Keratinocyte (primary cell): ENCODE results near the gene MTUS2. TPM values are rescaled to one million over a fixed set of nuclear protein-coding genes. Genes with fewer than 3 reads are reported as not detected.

ENCODE experiments used
- DNase-seq: peaks from one replicate; pipeline ENCODE4 v3.0.0-alpha.2; 2011; ENCODE audit warnings: low read depth, missing footprints, low spot score
- FAIRE-seq: peaks from 2 replicates; lab custom pipeline; 2011; peaks lifted over from hg19 to GRCh38; lab: Jason Lieb, UNC
- H2AFZ ChIP-seq: 2 replicates; pipeline ENCODE4 v1.6.0; 2012; ENCODE audit warnings: low read length, control low read depth, inconsistent platforms; ENCODE audit not compliant: control insufficient read depth
- H3K27ac ChIP-seq: 2 replicates; pipeline ENCODE4 v1.5.1; 2011; ENCODE audit warnings: low read length; ENCODE audit not compliant: control insufficient read depth, insufficient read depth
- H3K27me3 ChIP-seq: 3 replicates; pipeline ENCODE4 v1.6.0; 2011; ENCODE audit warnings: low read length; ENCODE audit not compliant: control insufficient read depth, insufficient read depth; ENCODE audit errors: extremely low read depth
- H3K36me3 ChIP-seq, 2 experiments: 2 replicates in 1 of 2; 3 replicates in 1 of 2; pipeline ENCODE4 v1.5.1; 2011; ENCODE audit warnings: low read length in 2 of 2, mild to moderate bottlenecking in 1 of 2; ENCODE audit not compliant: control insufficient read depth in 2 of 2, insufficient read depth in 2 of 2; ENCODE audit errors: extremely low read depth in 1 of 2
- H3K4me1 ChIP-seq: 3 replicates; pipeline ENCODE4 v1.5.1; 2011; ENCODE audit warnings: low read length; ENCODE audit not compliant: control insufficient read depth, insufficient read depth; ENCODE audit errors: extremely low read depth
- H3K4me2 ChIP-seq: 3 replicates; pipeline ENCODE4 v1.6.0; 2011; ENCODE audit warnings: low read depth, low read length; ENCODE audit not compliant: control insufficient read depth, insufficient read depth; ENCODE audit errors: extremely low read depth
- H3K4me3 ChIP-seq, 3 experiments: fragments of 200-600 bp in 1 of 3; sonication (generic) in 1 of 3; 2 replicates in 2 of 3; 3 replicates in 1 of 3; pipeline ENCODE4 v1.5.1; 2011 to 2016; ENCODE audit warnings: low read length in 3 of 3, mild to moderate bottlenecking in 3 of 3, control low read depth in 2 of 3, inconsistent platforms in 1 of 3, low read depth in 1 of 3, mixed read lengths in 1 of 3, mixed run types in 1 of 3, moderate library complexity in 1 of 3; ENCODE audit not compliant: control insufficient read depth in 2 of 3, insufficient read depth in 2 of 3; ENCODE audit errors: extremely low read depth in 1 of 3
- H3K79me2 ChIP-seq: 2 replicates; pipeline ENCODE4 v1.6.0; 2012; ENCODE audit warnings: low read length; ENCODE audit not compliant: control insufficient read depth, insufficient read depth
- H3K9ac ChIP-seq: 3 replicates; pipeline ENCODE4 v1.6.0; 2011; ENCODE audit warnings: low read length; ENCODE audit not compliant: control insufficient read depth, insufficient read depth; ENCODE audit errors: extremely low read depth
- H3K9me1 ChIP-seq: 3 replicates; pipeline ENCODE4 v1.6.0; 2011; ENCODE audit warnings: low read length; ENCODE audit not compliant: control insufficient read depth, insufficient read depth; ENCODE audit errors: extremely low read depth
- H3K9me3 ChIP-seq: 2 replicates; pipeline ENCODE4 v1.5.1; 2012; ENCODE audit warnings: low read depth, low read length; ENCODE audit not compliant: control insufficient read depth
- H4K20me1 ChIP-seq: 3 replicates; pipeline ENCODE4 v1.6.0; 2011; ENCODE audit warnings: low read length; ENCODE audit not compliant: control insufficient read depth, insufficient read depth; ENCODE audit errors: extremely low read depth
- CTCF ChIP-seq, 3 experiments: IDR thresholded peaks in 1 of 3; conservative IDR thresholded peaks in 1 of 3; optimal IDR thresholded peaks in 1 of 3; 2 replicates in 2 of 3; 3 replicates in 1 of 3; pipeline versions ENCODE3 to v1.5.1; 2011; ENCODE audit warnings: low read length in 3 of 3, mild to moderate bottlenecking in 3 of 3, moderate library complexity in 2 of 3, control low read depth in 1 of 3, inconsistent platforms in 1 of 3; ENCODE audit not compliant: insufficient read depth in 2 of 3; ENCODE audit errors: extremely low read depth in 1 of 3
- EZH2 ChIP-seq: IDR thresholded peaks from one replicate; pipeline ENCODE4 v1.6.1; 2012; ENCODE audit warnings: inconsistent platforms, mild to moderate bottlenecking, low read length, moderate library complexity
- dilution Hi-C: fragments of 300-500 bp; cut with MboI; formaldehyde crosslinking; loops from one replicate; pipeline ENCODE4 v1.7.0; 2020; ENCODE audit warnings: low sequenced_read_pairs; ENCODE audit not compliant: extremely low pct_ligation_motif_present
- polyA plus RNA-seq, 5 experiments: library from polyadenylated mRNA; depleted of rRNA in 3 of 5; stranded (reverse) in 3 of 5; stranded (forward) in 1 of 5; unstranded in 1 of 5; fragments of >200 nt; gene quantifications; 1 replicate in 1 of 5; 2 replicates in 3 of 5; 3 replicates in 1 of 5; pipeline versions ENCODE4 v1.2.1 to v1.2.3, GENCODE V29; 2011 to 2012; ENCODE audit warnings: missing spikeins in 2 of 5, low read depth in 1 of 5, low replicate concordance in 1 of 5
- small RNA-seq, 3 experiments: library from RNA; depleted of rRNA; stranded (forward); fragments of <200 nt; gene quantifications; one replicate each; pipeline ENCODE3, GENCODE V24; 2012; ENCODE audit warnings: low read depth in 3 of 3, low replicate concordance in 1 of 3; ENCODE audit not compliant: insufficient read length in 3 of 3

The MTUS2 gene
- polyA plus RNA-seq, 1 donor (not counting 4 experiments of a cell fraction or from before 2014, with no cell fraction given) = 0.17 TPM

GRCh38 chr13:29551214-29551613 is 731.1 kb downstream of the MTUS2 start:
- Histone ChIP-seq H3K36me3 (peaks cover 44 to 70% of the 10 kb centered on the region in 2 experiments), H3K4me3 (no peak overlapping the region), H3K9me3 (no peaks in the 10 kb centered on the region), H2AFZ (no peak overlapping the region), H3K9ac (no peak overlapping the region), H3K9me1 (peaks cover 5% of the 10 kb centered on the region), H3K4me2 (no peak overlapping the region), H3K27me3 (no peaks in the 10 kb centered on the region), H3K27ac (no peak overlapping the region), H4K20me1 (peaks cover 26% of the 10 kb centered on the region), H3K79me2 (peaks cover 97% of the 10 kb centered on the region), H3K4me1 (no peaks in the 10 kb centered on the region)
- TF ChIP-seq EZH2 (no peak), CTCF (optimal IDR thresholded peaks at IDR 0.05 in 1 of 3, IDR thresholded peaks at IDR 0.05 in 1 of 3, conservative IDR thresholded peaks at IDR 0.05 in 1 of 3; ENCODE audit: extremely low read depth in 1 of 3, insufficient read depth in 2 of 3, low read length in 3 of 3) (no peak)
- DNase-seq (no peak), FAIRE-seq (no peak)
- dilution Hi-C loops = no loop called here

Small RNAs within 50 kb of the gene (small RNA-seq; reads per million reads assigned to genes)
- 0 reads per million in 3 experiments for gene AL359741.1

Other genes starting within 250 kb of the MTUS2 start
- gene POMP, start 161.2 kb upstream of the MTUS2 start, polyA plus RNA-seq = 67.6 to 136 TPM (median 98.9 TPM) in 3 replicates
- 10.6 to 14.3 TPM (median 14.1 TPM) in 3 replicates for gene SLC46A3, start 101.4 kb upstream of the MTUS2 start, polyA plus RNA-seq